Stimulated activated CD8-positive, alpha-beta memory T cell treated with anti-CD3 and anti-CD28 coated beads, Interleukin-12 subunit alpha, Interleukin-12 subunit beta, amount 100 ng/mL, for 24 hours (primary cell): Measurements from ENCODE around the gene GJA3.

Source experiments
- DNase-seq: peaks from one replicate; pipeline ENCODE4 v3.0.0-alpha.2; 2020; ENCODE audit errors: extremely low read depth

The GJA3 gene

DNA sequence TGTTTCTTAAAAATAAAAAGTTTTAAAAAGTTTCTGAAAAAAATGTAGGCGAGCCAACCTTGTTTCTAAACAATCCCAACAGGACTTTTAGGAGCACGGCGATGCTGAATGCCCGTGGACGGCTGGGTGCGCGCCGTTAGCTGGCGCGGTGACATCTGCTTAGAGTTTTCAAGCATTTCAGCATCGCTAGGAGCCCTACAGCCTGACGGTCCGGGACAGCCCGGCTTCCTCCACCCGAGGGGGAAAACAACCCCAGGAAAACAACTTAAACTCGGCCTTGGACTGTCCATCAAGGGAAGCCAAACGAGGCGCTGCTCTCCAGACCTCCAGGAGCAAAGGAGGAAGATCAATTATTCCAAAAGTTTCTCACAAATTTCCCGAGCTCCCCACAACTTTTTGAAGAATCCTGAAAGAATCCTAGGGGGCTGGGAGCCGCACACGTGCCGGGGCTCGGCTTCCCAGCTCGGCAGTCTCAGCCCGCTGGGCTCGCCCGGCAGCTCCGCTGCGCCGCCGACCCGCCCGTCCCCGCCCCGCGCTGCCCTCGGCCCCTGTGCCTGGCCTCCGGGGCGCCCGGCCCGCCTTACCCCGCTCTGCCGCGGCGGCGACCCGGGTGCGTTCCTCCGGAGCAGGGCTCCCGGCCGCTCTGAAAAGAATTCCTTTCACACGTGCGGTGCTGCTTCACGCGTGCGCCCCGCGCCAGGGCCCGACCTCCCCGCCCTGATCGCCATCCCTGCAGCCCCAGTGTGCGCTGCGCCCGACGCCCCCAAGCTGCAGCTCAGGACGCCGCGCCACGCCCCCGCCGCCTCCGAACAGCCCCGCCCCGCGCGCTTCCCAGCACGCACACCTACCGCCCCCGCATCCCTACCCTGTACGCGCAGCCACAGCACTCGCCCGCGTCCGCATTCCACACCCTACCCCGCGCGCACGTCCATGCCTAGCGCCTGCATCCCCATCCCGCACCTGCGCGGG, at the start of gene GJA3:
TSS of gene GJA3 (minus strand) at position 747 of the 969 bp plus-strand sequence. CDS start 17,764 bp downstream, outside the sequence.
- DNase-seq, result no peak

DNA sequence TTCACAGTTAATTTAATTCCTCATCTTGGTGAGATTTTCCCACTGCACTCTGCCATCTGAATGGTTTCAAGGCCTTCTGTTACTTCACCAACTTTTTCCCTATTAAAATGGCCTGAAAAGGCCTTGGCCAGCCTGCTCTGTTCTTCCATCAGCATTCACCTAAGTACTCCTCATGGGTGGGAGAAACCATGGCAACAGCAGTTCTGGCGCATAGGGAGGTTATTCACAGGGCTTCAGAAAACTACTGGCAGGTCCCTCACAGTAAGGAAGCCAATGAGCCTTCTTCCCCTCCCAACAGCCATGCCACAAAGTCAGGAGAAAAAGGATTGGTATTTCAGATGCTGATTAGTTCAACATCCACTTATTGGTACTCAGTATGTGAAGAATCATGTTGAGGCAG, 49.1 kb upstream of the GJA3 start:
- no peak for DNase-seq

DNA sequence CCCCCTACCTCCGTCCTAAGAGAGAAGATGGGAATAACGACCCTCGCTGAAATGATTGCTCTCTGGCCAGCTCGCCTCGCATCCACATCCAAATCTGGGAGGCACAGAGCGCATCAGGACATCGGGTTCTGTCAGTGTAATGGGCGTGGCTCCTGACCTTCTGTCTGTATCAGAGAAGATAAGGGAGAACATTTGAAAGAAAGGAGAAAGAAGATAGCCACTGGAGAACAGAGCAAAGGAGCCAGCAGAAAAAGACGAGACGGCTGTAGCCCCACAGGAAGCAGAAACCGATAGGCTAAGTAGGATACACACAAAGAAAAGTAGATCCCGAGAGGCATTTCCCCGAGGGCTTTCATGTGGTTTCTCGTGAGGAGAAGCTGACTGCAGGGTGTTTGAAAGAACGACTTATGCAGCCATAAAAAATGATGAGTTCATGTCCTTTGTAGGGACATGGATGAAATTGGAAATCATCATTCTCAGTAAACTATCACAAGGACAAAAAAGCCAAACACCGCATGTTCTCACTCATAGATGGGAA, 45.9 kb upstream of the GJA3 start:
- no peak for DNase-seq

DNA sequence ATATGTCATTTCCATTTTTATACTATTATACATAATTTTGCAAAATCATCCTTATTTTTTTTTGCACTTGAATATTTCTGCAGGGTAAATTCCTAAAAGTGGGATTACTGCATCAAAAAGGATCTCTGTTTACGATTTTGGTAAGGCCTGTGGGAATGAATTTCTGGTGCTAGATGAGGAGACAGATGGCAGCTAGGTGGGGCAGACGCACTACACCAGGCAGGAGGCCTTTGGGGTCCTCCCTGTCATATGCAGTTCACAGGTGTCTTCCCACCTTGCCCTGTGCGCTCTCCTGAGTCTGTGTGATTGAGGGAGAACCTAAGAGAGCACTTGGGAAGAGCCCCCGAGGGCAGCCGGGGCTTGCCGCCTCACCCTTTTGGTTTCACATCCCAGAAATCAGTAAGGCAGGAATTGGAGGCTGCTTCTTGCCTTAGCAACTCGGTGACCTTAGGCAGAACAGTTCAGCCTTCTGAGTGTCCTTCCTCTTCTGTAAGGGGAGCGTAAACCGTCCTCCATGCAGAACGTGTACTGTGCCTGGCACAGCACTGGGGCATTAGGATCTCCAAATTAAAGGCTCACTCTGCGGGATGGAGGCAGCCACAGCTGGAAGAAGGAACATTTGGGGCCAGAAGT, 45.3 kb upstream of the GJA3 start:
- DNase-seq, result no peak

DNA sequence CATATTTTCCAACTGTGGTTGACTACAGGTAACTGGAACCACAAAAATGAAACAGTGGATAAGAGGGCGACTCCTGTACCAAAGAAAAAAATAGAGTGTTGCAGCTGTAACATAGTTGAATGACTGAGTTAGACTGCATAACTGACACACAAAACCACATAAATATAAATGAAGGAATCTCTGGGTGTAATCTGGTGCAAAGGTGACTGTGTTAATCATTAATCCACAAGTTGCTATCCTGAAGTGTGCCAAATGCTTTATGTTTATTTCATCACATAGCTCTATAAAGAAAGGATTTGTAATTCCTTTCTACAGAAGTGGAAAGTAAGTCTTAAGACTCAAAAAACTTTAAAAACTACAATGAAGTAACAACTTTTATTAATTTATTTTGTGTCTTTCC, 37.9 kb upstream of the GJA3 start:
- DNase-seq, result no peak

DNA sequence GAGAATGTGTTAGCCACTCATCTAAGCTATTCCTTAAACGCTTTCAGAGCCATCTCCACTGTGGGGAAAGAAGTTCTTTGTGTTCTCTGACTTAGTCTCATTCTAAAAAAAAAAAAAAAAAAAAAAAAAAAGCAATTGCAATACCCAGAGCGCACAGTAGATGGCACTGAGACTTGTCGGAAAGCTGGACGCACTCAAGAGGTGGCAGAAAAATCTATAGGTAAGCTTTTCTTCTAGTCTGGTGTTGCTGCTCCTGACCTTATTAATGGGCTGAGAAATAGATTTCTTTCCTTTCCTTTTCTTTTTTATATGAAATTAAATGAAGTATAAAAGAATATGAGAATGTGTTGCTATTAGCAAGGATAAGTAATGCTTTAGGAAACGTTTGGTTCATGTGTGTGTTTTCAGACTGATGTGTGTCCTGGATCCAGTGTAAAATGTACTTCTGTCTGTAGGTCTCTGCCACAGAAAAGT, 36.5 kb upstream of the GJA3 start:
- no peak for DNase-seq

DNA sequence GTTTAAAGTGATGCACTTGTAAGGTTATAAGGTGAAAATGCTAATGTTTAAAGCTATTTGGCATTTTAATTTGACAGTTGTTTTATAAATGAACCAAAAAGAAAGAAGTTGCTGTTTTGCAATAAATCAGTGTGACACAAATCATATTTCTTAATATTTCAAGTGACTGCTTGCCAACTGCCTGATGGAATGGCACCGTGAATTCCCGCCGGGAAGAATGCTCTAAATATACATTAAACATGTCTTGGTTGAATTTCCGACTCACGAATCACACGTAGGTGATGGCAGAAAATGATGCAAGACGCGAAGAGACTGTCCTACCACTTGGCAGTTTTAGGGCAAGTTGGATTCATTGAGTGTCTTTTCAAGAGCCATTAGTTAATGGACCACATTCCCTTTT, 34.9 kb upstream of the GJA3 start:
- no peak for DNase-seq

DNA sequence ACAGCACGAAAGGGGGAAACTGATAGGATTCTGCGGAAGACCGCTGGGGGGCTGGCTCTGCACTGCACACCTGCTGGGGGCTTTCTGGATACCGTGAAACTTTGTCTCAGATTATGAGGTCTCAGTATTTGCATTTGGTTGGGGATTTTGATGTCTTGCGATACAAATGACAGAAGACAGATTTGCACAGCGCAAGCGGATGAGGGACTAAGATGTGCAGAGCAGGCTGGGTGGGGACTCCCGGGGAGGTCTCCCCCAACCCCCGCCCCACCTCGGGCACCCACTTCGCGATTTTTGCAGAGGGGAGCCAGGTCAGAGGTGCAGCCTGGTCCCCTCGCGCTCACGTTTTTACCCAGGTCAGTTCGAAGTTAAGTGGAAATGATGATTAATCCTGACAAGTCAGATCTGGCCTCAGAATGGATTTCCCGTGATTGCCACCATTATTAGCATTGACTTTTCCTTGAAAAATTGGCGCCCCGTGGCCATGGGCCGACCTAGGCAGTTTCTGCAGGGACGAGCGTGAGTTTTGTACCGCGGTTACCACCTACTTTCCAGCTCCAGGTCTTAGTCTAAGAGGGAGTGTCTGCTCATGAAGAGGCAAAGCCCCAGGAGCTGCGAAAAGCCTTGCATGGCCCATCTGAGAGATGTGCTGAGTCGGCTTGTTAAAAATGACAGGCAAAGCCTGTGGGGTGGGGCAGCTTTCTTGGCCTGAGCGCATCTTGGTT, 33.2 kb upstream of the GJA3 start:
- no peak for DNase-seq

DNA sequence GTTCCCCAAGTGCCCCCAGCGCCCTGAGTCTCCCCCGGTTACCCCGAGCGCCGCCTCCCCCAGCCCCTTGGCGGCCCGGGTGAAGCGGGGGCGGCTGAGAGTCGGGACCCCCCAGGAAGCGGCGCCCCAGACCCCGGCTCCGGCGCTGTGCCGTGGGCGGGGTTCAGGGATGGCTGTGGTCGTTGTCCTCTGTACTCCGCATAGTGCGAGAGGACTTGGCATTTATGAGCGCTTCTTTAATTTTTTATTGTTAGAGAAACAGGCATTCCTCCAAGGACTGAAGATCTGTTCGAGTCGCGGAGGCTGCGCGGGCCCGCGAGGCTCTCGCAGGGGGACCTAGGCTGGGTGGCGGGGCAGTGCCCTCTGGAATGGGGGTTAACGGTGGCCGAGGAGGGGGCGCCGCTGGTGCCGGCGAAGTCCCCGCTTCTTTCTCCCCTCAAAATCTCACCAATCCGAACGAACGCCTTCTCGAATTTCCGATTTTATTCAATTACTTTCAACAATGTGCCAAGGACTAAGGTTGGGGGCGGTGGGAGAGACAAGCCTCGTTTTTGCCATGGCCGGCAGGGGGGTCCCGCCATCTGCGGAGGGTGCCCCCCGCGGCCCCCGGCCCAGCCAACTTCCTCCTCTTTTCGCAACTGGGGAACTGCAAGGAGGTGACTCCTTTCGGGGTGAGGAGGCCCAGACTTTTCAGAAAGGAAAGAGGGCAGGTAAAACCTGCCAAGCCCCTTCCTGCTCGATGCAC, 32.5 kb upstream of the GJA3 start:
- no peak for DNase-seq

DNA sequence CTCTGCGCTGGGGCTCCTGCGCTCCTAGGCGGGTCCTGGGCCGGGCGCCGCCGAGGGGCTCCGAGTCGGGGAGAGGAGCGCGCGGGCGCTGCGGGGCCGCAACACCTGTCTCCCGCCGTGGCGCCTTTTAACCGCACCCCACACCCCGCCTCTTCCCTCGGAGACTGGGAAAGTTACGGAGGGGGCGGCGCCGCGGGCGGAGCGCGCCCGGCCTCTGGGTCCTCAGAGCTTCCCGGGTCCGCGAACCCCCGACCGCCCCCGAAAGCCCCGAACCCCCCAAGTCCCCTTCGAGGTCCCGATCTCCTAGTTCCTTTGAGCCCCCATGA, 31.9 kb upstream of the GJA3 start, which contains the start of gene GJB2:
TSS of gene GJB2 (minus strand) at position 103 of the 326 bp plus-strand sequence. CDS start 3,357 bp downstream, outside the sequence.
- no peak for DNase-seq

DNA sequence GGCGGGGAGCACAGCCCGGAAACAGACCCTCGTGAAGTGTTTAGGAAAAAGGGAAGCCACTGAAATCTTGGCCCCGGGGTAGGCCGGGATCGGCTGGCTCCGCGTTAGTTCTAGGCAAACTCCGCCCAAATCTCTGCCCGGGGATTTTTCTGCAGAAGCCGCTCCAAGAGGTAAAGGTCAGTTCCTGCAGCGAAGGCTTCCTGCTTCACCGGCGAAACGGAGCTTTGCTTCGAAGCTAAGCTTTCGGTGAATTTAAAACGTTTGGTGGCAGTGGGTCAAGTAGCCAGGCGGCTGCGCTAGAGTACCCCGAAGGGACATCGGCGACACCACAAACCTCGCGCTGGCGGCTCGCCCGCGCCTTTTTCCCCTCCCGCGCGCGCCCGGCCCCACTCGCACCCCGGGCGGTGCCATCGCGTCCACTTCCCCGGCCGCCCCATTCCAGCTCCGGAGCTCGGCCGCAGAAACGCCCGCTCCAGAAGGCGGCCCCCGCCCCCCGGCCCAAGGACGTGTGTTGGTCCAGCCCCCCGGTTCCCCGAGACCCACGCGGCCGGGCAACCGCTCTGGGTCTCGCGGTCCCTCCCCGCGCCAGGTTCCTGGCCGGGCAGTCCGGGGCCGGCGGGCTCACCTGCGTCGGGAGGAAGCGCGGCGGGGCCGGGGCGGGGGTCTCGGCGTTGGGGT, 31.4 kb upstream of the GJA3 start:
- no peak for DNase-seq

DNA sequence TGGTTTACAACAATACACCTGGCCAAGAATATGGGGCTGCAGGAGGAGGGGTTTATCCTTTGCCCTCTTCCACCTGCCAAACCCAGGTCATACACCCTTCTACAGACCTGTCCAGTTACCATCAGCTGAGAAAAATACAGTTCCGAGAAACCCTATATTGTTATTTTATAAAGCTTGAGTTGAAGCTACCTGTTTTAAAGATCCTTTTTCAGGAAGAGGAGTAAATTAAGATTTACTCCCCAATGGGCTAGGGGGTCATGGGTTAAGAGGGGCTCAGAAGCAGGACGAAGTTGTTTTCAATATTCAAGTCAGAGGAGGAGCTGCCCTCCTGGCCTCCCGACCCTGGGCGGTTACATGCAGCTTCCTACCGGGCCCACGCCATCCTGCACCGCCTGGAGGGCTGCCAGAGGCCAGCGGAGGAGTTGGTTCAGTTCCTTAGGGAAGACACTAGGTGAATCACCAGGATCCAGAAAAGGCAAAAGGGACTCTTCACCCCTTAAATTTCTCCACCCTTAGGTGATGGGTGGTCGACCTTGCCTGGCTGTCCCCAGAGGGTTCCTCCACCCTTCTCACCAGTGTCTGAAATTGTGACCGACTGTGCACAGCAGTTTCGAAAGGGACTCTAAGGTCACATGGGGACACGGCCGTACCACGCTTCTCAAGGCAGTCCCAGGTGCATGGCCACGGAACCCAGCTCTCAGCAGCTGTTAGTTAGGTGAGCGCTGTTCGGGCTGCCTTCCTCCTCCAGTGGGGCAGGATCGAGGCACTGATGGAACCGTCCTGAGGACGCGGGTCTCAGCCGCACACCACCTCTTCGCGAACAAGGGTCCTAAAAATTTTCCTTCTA, 30.7 kb upstream of the GJA3 start:
- no peak for DNase-seq

DNA sequence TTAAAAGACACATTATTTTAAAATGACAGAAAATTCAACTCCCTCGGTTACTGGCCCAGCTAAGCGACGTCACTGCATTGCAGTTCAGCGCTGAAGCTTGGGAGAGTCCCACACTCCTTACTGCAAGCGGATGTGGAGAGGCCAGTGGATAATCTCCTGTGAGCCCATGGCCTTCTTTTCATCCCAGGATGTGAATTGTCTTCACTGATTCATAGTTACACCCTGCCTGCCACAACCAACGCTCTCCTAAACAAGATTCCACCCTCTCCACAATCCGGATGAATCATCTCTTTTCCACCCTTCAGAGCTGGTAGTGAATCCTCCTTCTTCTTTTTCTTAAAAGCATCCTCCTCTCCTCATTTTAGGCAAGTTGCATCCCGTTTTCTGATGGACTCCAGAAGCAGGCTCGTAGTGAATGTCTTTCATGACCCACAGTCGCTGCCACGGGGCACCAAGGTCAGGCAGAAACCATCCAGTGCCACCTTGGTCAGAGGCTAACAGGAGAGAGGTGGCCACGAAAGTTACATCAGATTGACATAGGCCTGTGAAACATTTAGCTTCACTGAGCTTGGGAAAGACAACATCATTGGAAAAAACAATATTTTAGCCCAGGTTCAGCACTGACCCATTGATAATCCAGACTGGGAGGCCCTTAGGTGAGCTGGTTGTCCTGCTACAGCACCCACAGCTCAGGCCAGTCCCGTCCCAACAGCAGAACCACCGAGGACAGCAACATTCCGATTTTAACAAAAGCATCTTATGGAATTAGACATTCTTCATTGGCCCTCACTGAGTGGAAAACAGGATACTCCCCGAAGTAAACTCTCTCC, 29.8 kb upstream of the GJA3 start:
- no peak for DNase-seq

DNA sequence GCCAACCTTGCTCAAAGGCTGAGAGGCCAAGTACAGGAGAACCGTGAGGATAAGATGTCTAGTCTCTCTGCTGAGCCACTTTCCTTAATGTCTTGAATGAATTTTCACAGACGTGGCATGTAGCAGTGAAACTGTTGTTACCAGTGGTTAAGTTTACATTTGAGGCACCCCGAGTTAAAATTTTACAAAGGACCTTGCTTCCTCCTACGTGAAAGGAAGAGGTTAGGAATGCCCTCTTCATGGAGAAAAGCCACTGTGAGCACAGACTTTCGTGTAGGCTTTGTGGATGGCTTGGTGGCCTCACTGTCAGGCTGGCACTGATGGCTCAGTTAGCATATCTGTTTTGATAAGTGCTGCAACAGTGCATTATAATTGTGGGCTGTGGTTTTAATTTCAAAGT, 29.2 kb upstream of the GJA3 start:
- DNase-seq, result no peak

DNA sequence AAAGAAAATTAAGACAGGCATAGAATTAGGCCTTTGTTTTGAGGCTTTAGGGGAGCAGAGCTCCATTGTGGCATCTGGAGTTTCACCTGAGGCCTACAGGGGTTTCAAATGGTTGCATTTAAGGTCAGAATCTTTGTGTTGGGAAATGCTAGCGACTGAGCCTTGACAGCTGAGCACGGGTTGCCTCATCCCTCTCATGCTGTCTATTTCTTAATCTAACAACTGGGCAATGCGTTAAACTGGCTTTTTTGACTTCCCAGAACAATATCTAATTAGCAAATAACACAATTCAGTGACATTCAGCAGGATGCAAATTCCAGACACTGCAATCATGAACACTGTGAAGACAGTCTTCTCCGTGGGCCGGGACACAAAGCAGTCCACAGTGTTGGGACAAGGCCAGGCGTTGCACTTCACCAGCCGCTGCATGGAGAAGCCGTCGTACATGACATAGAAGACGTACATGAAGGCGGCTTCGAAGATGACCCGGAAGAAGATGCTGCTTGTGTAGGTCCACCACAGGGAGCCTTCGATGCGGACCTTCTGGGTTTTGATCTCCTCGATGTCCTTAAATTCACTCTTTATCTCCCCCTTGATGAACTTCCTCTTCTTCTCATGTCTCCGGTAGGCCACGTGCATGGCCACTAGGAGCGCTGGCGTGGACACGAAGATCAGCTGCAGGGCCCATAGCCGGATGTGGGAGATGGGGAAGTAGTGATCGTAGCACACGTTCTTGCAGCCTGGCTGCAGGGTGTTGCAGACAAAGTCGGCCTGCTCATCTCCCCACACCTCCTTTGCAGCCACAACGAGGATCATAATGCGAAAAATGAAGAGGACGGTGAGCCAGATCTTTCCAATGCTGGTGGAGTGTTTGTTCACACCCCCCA, 28.1 kb upstream of the GJA3 start:
- DNase-seq, result no peak

DNA sequence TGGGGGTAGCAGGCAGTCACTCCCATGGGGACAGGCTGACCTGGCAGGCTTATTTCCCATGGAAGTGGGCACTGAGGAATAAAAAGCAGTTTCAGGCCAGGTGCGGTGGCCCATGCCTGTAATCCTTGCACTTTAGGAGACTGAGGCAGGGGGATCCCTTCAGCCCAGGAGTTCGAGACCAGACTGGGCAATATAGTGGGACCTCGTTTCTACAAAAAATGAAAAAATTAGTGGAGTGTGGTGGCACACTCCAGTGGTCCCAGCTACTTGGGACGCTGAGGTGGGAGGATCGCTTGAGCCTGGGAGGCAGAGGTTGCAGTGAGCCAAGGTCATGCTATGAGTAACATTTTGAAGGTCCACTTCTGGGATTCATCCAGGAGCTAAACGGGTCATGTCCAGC, 25.9 kb upstream of the GJA3 start:
- no peak for DNase-seq

DNA sequence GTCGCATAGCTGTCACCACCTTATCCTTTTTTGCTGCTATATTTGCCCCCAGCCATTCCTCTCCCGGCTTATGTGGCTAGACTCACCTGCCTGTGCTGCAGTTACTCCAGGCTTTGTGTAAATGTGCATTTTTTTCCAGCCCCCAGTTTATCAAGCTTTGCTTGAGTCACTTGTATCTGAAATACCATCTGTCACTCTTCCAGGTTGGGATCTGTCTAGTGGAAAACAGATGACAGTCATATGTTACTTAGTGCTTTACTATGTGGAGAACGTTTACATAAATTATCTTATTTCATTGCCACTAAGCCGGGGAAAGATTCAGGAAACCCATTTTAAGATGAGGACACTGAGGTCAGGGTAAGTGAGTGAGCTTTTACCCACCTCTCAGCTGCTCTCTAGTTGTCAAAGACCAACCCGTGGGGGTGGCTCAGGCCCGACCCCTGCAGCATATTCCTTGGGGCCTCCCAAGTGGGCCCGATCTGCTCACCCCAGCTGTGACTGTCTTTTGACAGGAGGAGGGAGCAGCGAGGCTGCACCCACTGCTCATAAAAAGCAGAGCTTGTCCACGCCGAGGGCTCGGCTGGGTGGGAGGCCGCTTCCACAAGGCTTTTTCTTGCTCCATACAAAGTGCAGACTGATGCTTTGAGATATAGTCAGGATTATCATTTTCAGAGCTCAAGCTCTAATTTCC, 24.7 kb upstream of the GJA3 start:
- no peak for DNase-seq
